Stomach smooth muscle (tissue), 2 donors: ENCODE measurements around the gene OR10R2.
"Not testable (repeated sequence)": the region's sequence is repeated elsewhere in the genome, so short reads cannot be mapped to it uniquely, and the experiment has no call there.

Experiments
- H3K27ac ChIP-seq: one replicate; pipeline ENCODE4 v1.7.0; 2013; ENCODE audit warnings: mild to moderate bottlenecking, low read length, inconsistent platforms
- H3K27me3 ChIP-seq, 2 donors: one replicate each; pipeline ENCODE4 v1.7.0; 2013; ENCODE audit warnings: low read length in 2 of 2; ENCODE audit not compliant: insufficient read depth in 2 of 2, control insufficient read depth in 1 of 2
- H3K36me3 ChIP-seq, 2 donors: one replicate each; pipeline ENCODE4 v1.7.0; 2013; ENCODE audit warnings: low read length in 2 of 2; ENCODE audit not compliant: control insufficient read depth in 2 of 2, insufficient read depth in 2 of 2
- H3K4me1 ChIP-seq: one replicate; pipeline ENCODE4 v1.7.0; 2013; ENCODE audit warnings: low read length; ENCODE audit not compliant: control insufficient read depth, insufficient read depth
- H3K4me3 ChIP-seq, 2 donors: one replicate each; pipeline ENCODE4 v1.7.0; 2013; ENCODE audit warnings: low read length in 2 of 2
- H3K9ac ChIP-seq, 2 donors: one replicate each; pipeline ENCODE4 v1.7.0; 2013; ENCODE audit warnings: low read length in 2 of 2, mild to moderate bottlenecking in 1 of 2
- H3K9me3 ChIP-seq, 2 donors: one replicate each; pipeline ENCODE4 v1.7.0; 2013; ENCODE audit warnings: low read length in 2 of 2; ENCODE audit not compliant: control insufficient read depth in 2 of 2
- donor health status: healthy.
- donor health status: Pancreatic carcinoma.

The OR10R2 gene

DNA sequence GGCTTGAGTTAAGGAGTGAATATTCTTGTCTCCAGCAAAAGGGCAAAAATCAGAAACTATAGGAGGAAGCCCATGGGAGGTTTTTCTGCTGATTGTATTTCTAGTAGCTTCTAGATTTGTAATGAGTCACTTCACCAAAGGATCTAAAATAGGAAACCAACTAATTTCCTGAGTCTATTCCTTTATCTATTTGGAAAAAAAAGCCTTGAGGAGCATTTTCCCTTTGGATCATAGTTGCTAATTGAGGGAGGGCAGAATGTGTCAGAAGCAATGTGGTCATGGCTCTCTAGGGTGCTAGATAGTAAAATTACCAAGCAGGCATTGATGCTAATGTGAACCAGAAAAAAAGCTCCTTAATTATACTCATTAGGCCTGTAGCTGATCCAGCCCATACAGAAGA lies at the start of gene OR10R2:
TSS of gene OR10R2 (plus strand) at position 301 of the 400 bp plus-strand sequence. CDS start 106 bp downstream, outside the sequence.
- Histone ChIP-seq H3K36me3 (no peaks in the 10 kb centered on the region), H3K9ac (no peak within 1 kb of the TSS), H3K27ac (no peak within 1 kb of the TSS), H3K4me3 (no peak within 1 kb of the TSS), H3K4me1 (no peaks in the 10 kb centered on the region), H3K9me3 (no peaks in the 10 kb centered on the region), H3K27me3 (no peaks in the 10 kb centered on the region)

- Histone ChIP-seq H3K27ac (no peak overlapping the region), H3K4me3 (no peak overlapping the region), H3K9me3 (peaks cover 0 to 2% of the 10 kb centered on the region in 2 donors), H3K4me1 (no peaks in the 10 kb centered on the region), H3K27me3 (no peaks in the 10 kb centered on the region), H3K9ac (no peak overlapping the region), H3K36me3 (no peaks in the 10 kb centered on the region)
Observed at GRCh38 chr1:158425027-158425426, 47.0 kb upstream of the OR10R2 start.

- Histone ChIP-seq H3K4me1 (no peaks in the 10 kb centered on the region), H3K4me3 (no peak within 1 kb of the TSS), H3K9me3 (peaks cover 0 to 2% of the 10 kb centered on the region in 2 donors), H3K27me3 (no peaks in the 10 kb centered on the region), H3K27ac (no peak within 1 kb of the TSS), H3K36me3 (no peaks in the 10 kb centered on the region), H3K9ac (no peak within 1 kb of the TSS)
Observed at GRCh38 chr1:158426137-158426536, 45.9 kb upstream of the OR10R2 start, which contains the start of gene OR10K2. Gene OR10K2 (minus strand): TSS chr1:158426237. CDS start chr1:158420866, 5,371 bp downstream.

DNA sequence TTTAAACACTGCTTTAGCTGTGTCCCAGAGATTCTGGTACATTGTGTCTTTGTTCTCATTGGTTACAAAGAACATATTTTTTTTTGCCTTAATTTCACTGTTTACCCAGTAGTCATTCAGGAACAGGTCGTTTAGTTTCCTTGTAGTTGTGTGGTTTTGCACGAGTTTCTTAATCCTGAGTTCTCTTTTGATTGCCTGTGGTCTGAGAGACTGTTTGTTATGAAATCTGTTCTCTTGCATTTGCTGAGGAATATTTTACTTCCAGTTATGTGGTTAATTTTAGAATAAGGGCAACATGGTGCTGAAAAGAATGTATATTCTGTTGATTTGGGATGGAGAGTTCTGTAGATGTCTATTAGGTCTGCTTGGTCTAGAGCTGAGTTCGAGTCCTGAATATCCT lies 41.9 kb upstream of the OR10R2 start:
- not testable (repeated sequence) for H3K9me3 ChIP-seq, H3K36me3 ChIP-seq, H3K27me3 ChIP-seq, H3K4me1 ChIP-seq, H3K27ac ChIP-seq, H3K4me3 ChIP-seq, H3K9ac ChIP-seq

DNA sequence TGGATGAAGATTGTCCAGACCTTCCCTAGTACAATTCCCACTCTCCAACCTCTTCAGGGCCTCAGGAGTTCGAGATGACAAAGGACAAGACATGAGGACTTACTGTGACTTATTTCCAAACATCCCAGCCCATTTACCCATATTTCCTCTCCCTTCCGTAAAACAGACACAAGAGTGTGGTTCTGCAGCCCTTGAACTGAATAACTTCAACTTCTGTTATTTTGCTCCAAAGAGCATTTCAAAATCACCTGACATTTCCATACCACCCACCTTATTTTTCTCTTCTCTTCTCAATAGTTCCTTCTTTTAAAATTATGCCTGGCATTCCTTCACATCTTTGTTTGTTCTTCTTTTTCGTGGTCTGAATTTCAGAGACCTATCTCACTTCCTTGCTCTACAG lies 37.3 kb upstream of the OR10R2 start:
- no peaks in the 10 kb centered on the region for H3K9me3 ChIP-seq
- no peak overlapping the region for H3K27ac ChIP-seq
- H3K27me3 ChIP-seq: no peaks in the 10 kb centered on the region

GRCh38 chr1:158445376-158445775 lies 26.6 kb upstream of the OR10R2 start:
- no peak overlapping the region for H3K9ac ChIP-seq

More for the DNA sequence above, 37.3 kb upstream of the OR10R2 start:
- H3K9ac ChIP-seq: no peak overlapping the region
- no peaks in the 10 kb centered on the region for H3K4me1 ChIP-seq
- no peak overlapping the region for H3K4me3 ChIP-seq
- H3K36me3 ChIP-seq: no peaks in the 10 kb centered on the region

GRCh38 chr1:158454537-158454936 lies 17.5 kb upstream of the OR10R2 start:
- Histone ChIP-seq H3K27me3 (no peaks in the 10 kb centered on the region), H3K4me3 (no peak overlapping the region), H3K9ac (no peak overlapping the region), H3K36me3 (no peaks in the 10 kb centered on the region), H3K27ac (no peak overlapping the region), H3K4me1 (no peaks in the 10 kb centered on the region), H3K9me3 (no peaks in the 10 kb centered on the region)

More at GRCh38 chr1:158445376-158445775, 26.6 kb upstream of the OR10R2 start:
- Histone ChIP-seq H3K27ac (no peak overlapping the region), H3K36me3 (no peaks in the 10 kb centered on the region), H3K9me3 (peaks cover 0 to 2% of the 10 kb centered on the region in 2 donors), H3K4me3 (no peak overlapping the region), H3K4me1 (no peaks in the 10 kb centered on the region), H3K27me3 (no peaks in the 10 kb centered on the region)

GRCh38 chr1:158457246-158457645 lies 14.8 kb upstream of the OR10R2 start:
- Histone ChIP-seq H3K4me3 (no peak overlapping the region), H3K4me1 (no peaks in the 10 kb centered on the region), H3K9me3 (no peaks in the 10 kb centered on the region), H3K27me3 (no peaks in the 10 kb centered on the region), H3K27ac (no peak overlapping the region), H3K9ac (no peak overlapping the region), H3K36me3 (no peaks in the 10 kb centered on the region)

- no peaks in the 10 kb centered on the region for H3K36me3 ChIP-seq
Observed at GRCh38 chr1:158458263-158458662, 13.8 kb upstream of the OR10R2 start.

DNA sequence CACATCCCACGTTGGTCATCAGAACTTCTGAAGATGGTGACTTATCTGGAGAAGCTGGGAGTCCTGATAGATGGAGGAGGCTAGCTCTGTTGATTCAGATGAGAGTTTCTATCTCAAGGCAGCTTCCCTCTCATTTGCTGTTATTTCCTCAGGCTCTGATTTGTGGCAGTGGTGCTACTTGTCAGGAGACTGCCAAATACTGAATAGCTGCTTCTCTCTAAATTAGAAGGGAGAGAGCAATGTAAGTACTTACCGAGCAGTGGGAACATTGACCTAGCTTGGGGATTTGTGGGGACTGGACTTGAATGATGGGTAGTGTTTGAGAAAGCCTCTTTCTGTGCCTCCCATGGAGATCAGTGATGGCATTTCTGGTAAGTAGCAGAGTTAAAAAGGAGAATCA lies 10.5 kb upstream of the OR10R2 start, which contains the start of gene OR10K1:
TSS of gene OR10K1 (plus strand) at position 301 of the 400 bp plus-strand sequence. CDS start 3,728 bp downstream, outside the sequence.
- H3K4me3 ChIP-seq: no peak within 1 kb of the TSS
- no peak within 1 kb of the TSS for H3K9ac ChIP-seq
- H3K9me3 ChIP-seq: no peaks in the 10 kb centered on the region
- H3K27ac ChIP-seq: no peak within 1 kb of the TSS
- no peaks in the 10 kb centered on the region for H3K4me1 ChIP-seq
- no peaks in the 10 kb centered on the region for H3K27me3 ChIP-seq
- H3K36me3 ChIP-seq: no peaks in the 10 kb centered on the region

More at GRCh38 chr1:158458263-158458662, 13.8 kb upstream of the OR10R2 start:
- Histone ChIP-seq H3K27me3 (no peaks in the 10 kb centered on the region), H3K4me1 (no peaks in the 10 kb centered on the region), H3K27ac (no peak overlapping the region), H3K9me3 (no peaks in the 10 kb centered on the region), H3K4me3 (no peak overlapping the region), H3K9ac (no peak overlapping the region)

GRCh38 chr1:158485455-158485854 lies 13.4 kb downstream of the OR10R2 start:
- Histone ChIP-seq H3K9me3 (no peaks in the 10 kb centered on the region), H3K4me3 (no peak overlapping the region), H3K4me1 (no peaks in the 10 kb centered on the region), H3K36me3 (no peaks in the 10 kb centered on the region), H3K27me3 (no peaks in the 10 kb centered on the region), H3K27ac (no peak overlapping the region), H3K9ac (no peak overlapping the region)
